ENCODE results near the gene STMN3.

Gene STMN3
- 8.9 to 133 (median 81.7) reads per million in 3 experiments for total RNA-seq

- DNase-seq = peak; percentile 62
These were observed at the start of gene STMN3 for GRCh38 chr20:63653041-63653973. Gene STMN3 (minus strand): TSS chr20:63653424. CDS start chr20:63653345, 79 bp downstream.

GRCh38 chr20:63702036-63702665 lies 48.9 kb upstream of the STMN3 start:
- DNase-seq = no peak

GRCh38 chr20:63701329-63702035 lies 48.3 kb upstream of the STMN3 start:
- DNase-seq = no peak

GRCh38 chr20:63701051-63701328 lies 47.8 kb upstream of the STMN3 start:
- no peak for DNase-seq

- no peak for DNase-seq
These were observed 47.2 kb upstream of the STMN3 start for GRCh38 chr20:63700199-63701050.

GRCh38 chr20:63699466-63700198 lies 46.4 kb upstream of the STMN3 start:
- no peak for DNase-seq

- DNase-seq = no peak
These were observed 45.7 kb upstream of the STMN3 start for GRCh38 chr20:63698739-63699465.

- no peak for DNase-seq
These were observed 44.8 kb upstream of the STMN3 start for GRCh38 chr20:63697868-63698545.

- no peak for DNase-seq
These were observed 44.2 kb upstream of the STMN3 start for GRCh38 chr20:63697357-63697867.

GRCh38 chr20:63696628-63697356 lies 43.6 kb upstream of the STMN3 start, which contains the start of gene TNFRSF6B:
Gene TNFRSF6B (plus strand): TSS chr20:63696652. CDS start chr20:63696768, 116 bp downstream.
- DNase-seq = no peak

- DNase-seq = no peak
These were observed 43.0 kb upstream of the STMN3 start for GRCh38 chr20:63696306-63696627.

GRCh38 chr20:63695424-63696305 lies 42.4 kb upstream of the STMN3 start:
- DNase-seq = no peak

- no peak for DNase-seq
These were observed 41.6 kb upstream of the STMN3 start for GRCh38 chr20:63694584-63695423.

- DNase-seq = no peak
These were observed 40.7 kb upstream of the STMN3 start for GRCh38 chr20:63693733-63694583.

GRCh38 chr20:63693083-63693732 lies 40.0 kb upstream of the STMN3 start:
- no peak for DNase-seq

All from central memory CD4-positive, alpha-beta T cell (primary cell).